GM19035 (cell line): Measurements from ENCODE around the gene CFAP300.
A peak's percentile ranks its signal among the peaks of the same experiment; 100 is the strongest.

Experiments used
- ATAC-seq: cut with Tn5 transposase; IDR thresholded peaks from one replicate; pipeline ENCODE4 v1.9.1; 2021; ENCODE audit not compliant: unreplicated experiment

CFAP300 gene

GRCh38 chr11:102047305-102047924 lies at the start of gene CFAP300:
TSS of gene CFAP300 (plus strand) at chr11:102047437. CDS start at chr11:102047471, 34 bp downstream.
- peak; percentile 51 for ATAC-seq

- ATAC-seq = no peak
Measured at GRCh38 chr11:102001657-102002338, 45.4 kb upstream of the CFAP300 start.

- ATAC-seq = no peak
Measured at GRCh38 chr11:102004220-102004619, 43.0 kb upstream of the CFAP300 start.

- ATAC-seq = no peak
Measured at GRCh38 chr11:102005306-102005705, 41.9 kb upstream of the CFAP300 start.

- no peak for ATAC-seq
Measured at GRCh38 chr11:102006835-102007566, 40.2 kb upstream of the CFAP300 start.

- peak; percentile 81 for ATAC-seq
Measured at GRCh38 chr11:102007567-102008437, 39.4 kb upstream of the CFAP300 start.

GRCh38 chr11:102010776-102011494 lies 36.3 kb upstream of the CFAP300 start:
- no peak for ATAC-seq

GRCh38 chr11:102012946-102013345 lies 34.3 kb upstream of the CFAP300 start:
- no peak for ATAC-seq

- no peak for ATAC-seq
Measured at GRCh38 chr11:102014756-102015155, 32.5 kb upstream of the CFAP300 start.

- no peak for ATAC-seq
Measured at GRCh38 chr11:102017026-102017425, 30.2 kb upstream of the CFAP300 start.

- ATAC-seq = no peak
Measured at GRCh38 chr11:102026217-102026616, 21.0 kb upstream of the CFAP300 start.

- ATAC-seq = no peak
Measured at GRCh38 chr11:102026959-102027358, 20.3 kb upstream of the CFAP300 start.

- no peak for ATAC-seq
Measured at GRCh38 chr11:102036757-102037156, 10.5 kb upstream of the CFAP300 start.

GRCh38 chr11:102046841-102047240 lies 396 bp upstream of the CFAP300 start:
- no peak for ATAC-seq

- ATAC-seq = no peak
Measured at GRCh38 chr11:102050927-102051575, 3.8 kb downstream of the CFAP300 start.

GRCh38 chr11:102061276-102061675 lies 14.0 kb downstream of the CFAP300 start:
- ATAC-seq = no peak

GRCh38 chr11:102062106-102062505 lies 14.9 kb downstream of the CFAP300 start:
- ATAC-seq = no peak

GRCh38 chr11:102064316-102064715 lies 17.1 kb downstream of the CFAP300 start:
- ATAC-seq = no peak

GRCh38 chr11:102070766-102071165 lies 23.5 kb downstream of the CFAP300 start:
- ATAC-seq = no peak
